Tibial nerve (tissue), 4 donors: ENCODE results near the gene RASAL3.

Source experiments
- CTCF ChIP-seq, 5 experiments: fragments of 200-600 bp in 3 of 5; fragments of 450-650 bp in 2 of 5; sonication (generic) in 3 of 5; IDR thresholded peaks; one replicate each; pipeline ENCODE4 v1.5.1; 2016 to 2019; ENCODE audit warnings: antibody characterized with exemption in 5 of 5, mild to moderate bottlenecking in 3 of 5, moderate library complexity in 2 of 5
- EP300 ChIP-seq, 2 donors: sonication (generic); formaldehyde crosslinking; IDR thresholded peaks; one replicate each; pipeline ENCODE4 v1.6.1; 2017; ENCODE audit warnings: antibody characterized with exemption in 2 of 2, mild to moderate bottlenecking in 1 of 2
- POLR2A ChIP-seq, 2 donors: fragments of 450-650 bp; IDR thresholded peaks; one replicate each; pipeline ENCODE4 v1.6.1; 2017; ENCODE audit warnings: antibody characterized with exemption in 2 of 2, mild to moderate bottlenecking in 2 of 2, moderate library complexity in 2 of 2

- TF ChIP-seq POLR2A (IDR thresholded peaks at IDR 0.05) (no peak), CTCF (IDR thresholded peaks at IDR 0.05) (no peak), EP300 (IDR thresholded peaks at IDR 0.05) (no peak)
These were observed 5.4 kb upstream of the RASAL3 start for GRCh38 chr19:15469513-15470297.
